H1 (cell line): Measurements from ENCODE around the gene NLRP1. TPM values are rescaled to one million over a fixed set of nuclear protein-coding genes. Genes with fewer than 3 reads are reported as not detected.

Experiments used
- CTCF ChIA-PET: fragments of 300-600 bp; sonication (Branson Sonifier 250); formaldehyde crosslinking; loops from one replicate; lab custom pipeline; 2021; ENCODE audit not compliant: partially characterized antibody; lab: Charles Lee
- POLR2A ChIA-PET: fragments of 300-600 bp; sonication (Branson Sonifier 250); formaldehyde crosslinking; loops from one replicate; lab custom pipeline; 2021; ENCODE audit warnings: inconsistent platforms; ENCODE audit not compliant: partially characterized antibody; lab: Charles Lee
- DNase-seq, 2 experiments: peaks; one replicate each; pipeline versions ENCODE4 v3.0.0 to v3.0.0-alpha.2; 2010 to 2022; ENCODE audit warnings: low spot score in 2 of 2, low read depth in 1 of 2, mixed read lengths in 1 of 2
- FAIRE-seq: peaks from 2 replicates; lab custom pipeline; 2011; peaks lifted over from hg19 to GRCh38; lab: Jason Lieb, UNC
- H2AFZ ChIP-seq: 2 replicates; pipeline ENCODE4 v1.8.1; 2012; ENCODE audit warnings: low read length, inconsistent platforms
- H2AK5ac ChIP-seq: 2 replicates; pipeline ENCODE4 v1.6.1; 2013; ENCODE audit warnings: low read depth, low read length
- H2BK120ac ChIP-seq: replicated peaks from 2 replicates; pipeline ENCODE3; 2013; ENCODE audit warnings: low read depth, low read length, inconsistent platforms
- H2BK12ac ChIP-seq: 2 replicates; pipeline ENCODE4 v1.6.1; 2013; ENCODE audit warnings: low read depth, low read length
- H2BK15ac ChIP-seq: 2 replicates; pipeline ENCODE4 v1.6.1; 2013; ENCODE audit warnings: low read length
- H2BK20ac ChIP-seq: 2 replicates; pipeline ENCODE4 v1.6.1; 2013; ENCODE audit warnings: low read length
- H2BK5ac ChIP-seq: 2 replicates; pipeline ENCODE4 v1.6.1; 2013; ENCODE audit warnings: low read depth, low read length
- H3K14ac ChIP-seq: 2 replicates; pipeline ENCODE4 v1.6.1; 2013; ENCODE audit warnings: inconsistent platforms; ENCODE audit not compliant: insufficient read length
- H3K18ac ChIP-seq: 2 replicates; pipeline ENCODE4 v1.6.1; 2013; ENCODE audit warnings: low read length; ENCODE audit errors: extremely low read depth
- H3K23ac ChIP-seq: 2 replicates; pipeline ENCODE4 v1.6.1; 2013; ENCODE audit warnings: inconsistent platforms; ENCODE audit not compliant: insufficient read length
- H3K23me2 ChIP-seq: 2 replicates; pipeline ENCODE4 v1.6.1; 2013; ENCODE audit warnings: low read depth, low read length
- H3K27ac ChIP-seq: 2 replicates; pipeline ENCODE4 v1.6.1; 2011; ENCODE audit warnings: low read depth, low read length, inconsistent platforms
- H3K27me3 ChIP-seq, 4 experiments: replicated peaks in 1 of 4; 1 replicate in 1 of 4; 2 replicates in 3 of 4; pipeline versions ENCODE4 v1.6.1 to v1.8.1; 2011 to 2013; ENCODE audit warnings: low read length in 3 of 4, mild to moderate bottlenecking in 3 of 4, inconsistent platforms in 2 of 4, mixed read lengths in 2 of 4, moderate library complexity in 1 of 4; ENCODE audit not compliant: control insufficient read depth in 3 of 4, insufficient read depth in 3 of 4; ENCODE audit errors: extremely low read depth in 1 of 4
- H3K36me3 ChIP-seq, 4 experiments: 2 replicates each; pipeline versions ENCODE4 v1.6.1 to v1.8.1; 2011 to 2013; ENCODE audit warnings: mild to moderate bottlenecking in 4 of 4, low read length in 3 of 4, moderate library complexity in 2 of 4, control low read depth in 1 of 4, inconsistent platforms in 1 of 4; ENCODE audit not compliant: insufficient read depth in 4 of 4, control insufficient read depth in 2 of 4
- H3K4ac ChIP-seq: replicated peaks from 2 replicates; pipeline ENCODE3; 2013; ENCODE audit warnings: low read length, low read depth, mixed read lengths, inconsistent platforms; ENCODE audit not compliant: insufficient read length
- H3K4me1 ChIP-seq, 4 experiments: replicated peaks in 1 of 4; 1 replicate in 1 of 4; 2 replicates in 3 of 4; pipeline versions ENCODE4 v1.6.1 to v1.8.1; 2011 to 2013; ENCODE audit warnings: low read length in 3 of 4, inconsistent platforms in 2 of 4, mixed read lengths in 1 of 4; ENCODE audit not compliant: insufficient read depth in 4 of 4, control insufficient read depth in 3 of 4
- H3K4me2 ChIP-seq, 2 experiments: 2 replicates each; pipeline versions ENCODE4 v1.6.1 to v1.8.1; 2011 to 2013; ENCODE audit warnings: low read depth in 2 of 2, low read length in 2 of 2, control low read depth in 1 of 2, inconsistent platforms in 1 of 2, mild to moderate bottlenecking in 1 of 2; ENCODE audit not compliant: insufficient read depth in 1 of 2
- H3K4me3 ChIP-seq, 4 experiments: fragments of 200-600, 300-600 bp in 1 of 4; sonication (generic), shearing (Covaris generic), sonication (Bioruptor Twin) in 1 of 4; 2 replicates each; pipeline versions ENCODE4 v1.5.1 to v1.8.1; 2011 to 2016; ENCODE audit warnings: low read length in 4 of 4, low read depth in 3 of 4, control low read depth in 2 of 4, inconsistent platforms in 2 of 4, mild to moderate bottlenecking in 2 of 4, mixed read lengths in 1 of 4, moderate library complexity in 1 of 4; ENCODE audit not compliant: insufficient read depth in 2 of 4; ENCODE audit errors: extremely low read depth in 1 of 4
- H3K56ac ChIP-seq: replicated peaks from 2 replicates; pipeline ENCODE3; 2013; ENCODE audit warnings: low read depth, mild to moderate bottlenecking, mixed read lengths, low read length, inconsistent platforms; ENCODE audit not compliant: insufficient read length
- H3K79me1 ChIP-seq: 2 replicates; pipeline ENCODE4 v1.6.1; 2013; ENCODE audit warnings: low read depth, low read length, control low read depth
- H3K79me2 ChIP-seq, 2 experiments: 2 replicates each; pipeline versions ENCODE4 v1.6.1 to v1.8.1; 2012 to 2013; ENCODE audit warnings: low read length in 2 of 2, mild to moderate bottlenecking in 2 of 2, inconsistent platforms in 1 of 2; ENCODE audit not compliant: insufficient read depth in 2 of 2, control insufficient read depth in 1 of 2
- H3K9ac ChIP-seq, 4 experiments: replicated peaks in 1 of 4; 1 replicate in 1 of 4; 2 replicates in 3 of 4; pipeline versions ENCODE4 v1.6.1 to v1.8.1; 2011 to 2013; ENCODE audit warnings: low read depth in 3 of 4, low read length in 3 of 4, control low read depth in 2 of 4, mild to moderate bottlenecking in 2 of 4, moderate library complexity in 2 of 4, inconsistent platforms in 1 of 4; ENCODE audit errors: extremely low read depth in 1 of 4
- H3K9me3 ChIP-seq, 2 experiments: 2 replicates each; pipeline versions ENCODE4 v1.6.1 to v1.8.1; 2012 to 2013; ENCODE audit warnings: mild to moderate bottlenecking in 2 of 2, moderate library complexity in 2 of 2, control low read depth in 1 of 2, inconsistent platforms in 1 of 2, low read depth in 1 of 2, low read length in 1 of 2, mixed read lengths in 1 of 2; ENCODE audit not compliant: insufficient read depth in 2 of 2
- H4K20me1 ChIP-seq, 2 experiments: replicated peaks in 1 of 2; 2 replicates each; pipeline versions ENCODE3 to v1.8.1; 2011 to 2013; ENCODE audit warnings: inconsistent platforms in 2 of 2, low read length in 2 of 2, mild to moderate bottlenecking in 1 of 2; ENCODE audit not compliant: insufficient read depth in 2 of 2, control insufficient read depth in 1 of 2
- H4K5ac ChIP-seq: 2 replicates; pipeline ENCODE4 v1.6.1; 2013; ENCODE audit warnings: low read length, low read depth, mixed read lengths, inconsistent platforms; ENCODE audit not compliant: insufficient read length
- H4K8ac ChIP-seq: 2 replicates; pipeline ENCODE4 v1.8.0; 2013; ENCODE audit warnings: mild to moderate bottlenecking, moderate library complexity, low read length, inconsistent platforms; ENCODE audit not compliant: insufficient read depth; ENCODE audit errors: extremely low read depth
- H4K91ac ChIP-seq: replicated peaks from 2 replicates; pipeline ENCODE3; 2013; ENCODE audit warnings: low read length, mixed read lengths, inconsistent platforms; ENCODE audit not compliant: insufficient read length
- ASH2L ChIP-seq: fragments of 200-600, 300-600 bp; sonication (generic); IDR thresholded peaks from one replicate; pipeline ENCODE4 v1.7.1; 2017; ENCODE audit warnings: low read length
- CEBPB ChIP-seq: IDR thresholded peaks from 2 replicates; pipeline ENCODE4 v1.6.1; 2012; ENCODE audit warnings: low read depth, low read length
- CREB1 ChIP-seq: IDR thresholded peaks from 2 replicates; pipeline ENCODE4 v1.6.1; 2012; ENCODE audit warnings: inconsistent platforms
- CTBP2 ChIP-seq: IDR thresholded peaks from 2 replicates; pipeline ENCODE4 v1.7.0; 2011; ENCODE audit warnings: borderline replicate concordance, mild to moderate bottlenecking, moderate library complexity, mixed read lengths, low read length; ENCODE audit not compliant: insufficient read depth, insufficient read length
- GTF2F1 ChIP-seq: IDR thresholded peaks from 2 replicates; pipeline ENCODE4 v1.6.1; 2012; ENCODE audit warnings: low read depth, low read length, improper control_type of control experiment, borderline replicate concordance
- JUN ChIP-seq: IDR thresholded peaks from 2 replicates; pipeline ENCODE4 v1.6.1; 2011; ENCODE audit warnings: low read depth, mild to moderate bottlenecking, improper control_type of control experiment, low read length
- KDM1A ChIP-seq: fragments of 200-600, 300-600 bp; sonication (generic); IDR thresholded peaks from 2 replicates; pipeline ENCODE4 v1.7.1; 2016; ENCODE audit warnings: mild to moderate bottlenecking, low read length, borderline replicate concordance
- PHF8 ChIP-seq: fragments of 200-600 bp; sonication (generic); conservative IDR thresholded peaks from 2 replicates; pipeline ENCODE4 v1.7.1; 2012; ENCODE audit warnings: low read depth, mild to moderate bottlenecking, inconsistent platforms, low read length, moderate library complexity
- RAD21 ChIP-seq, 2 experiments: IDR thresholded peaks in 1 of 2; conservative IDR thresholded peaks in 1 of 2; 2 replicates each; pipeline ENCODE4 v1.6.1; 2011; ENCODE audit warnings: low read depth in 2 of 2, low read length in 2 of 2, improper control_type of control experiment in 1 of 2, inconsistent platforms in 1 of 2, mild to moderate bottlenecking in 1 of 2, moderate library complexity in 1 of 2
- SIX5 ChIP-seq: IDR thresholded peaks from 2 replicates; pipeline ENCODE4 v1.6.1; 2011; ENCODE audit warnings: mild to moderate bottlenecking, low read depth, low read length
- TBP ChIP-seq: IDR thresholded peaks from 2 replicates; pipeline ENCODE4 v1.6.1; 2011; ENCODE audit warnings: low read depth, low read length, improper control_type of control experiment
- TEAD4 ChIP-seq: IDR thresholded peaks from 2 replicates; pipeline ENCODE4 v1.6.1; 2012; ENCODE audit warnings: low read depth, low read length, inconsistent platforms, mixed read lengths
- ZNF274 ChIP-seq: IDR thresholded peaks from 2 replicates; pipeline ENCODE4 v1.7.0; 2012; ENCODE audit warnings: low read length, borderline replicate concordance; ENCODE audit errors: extremely low read depth
- WGBS, 2 experiments: shearing (Covaris generic) in 1 of 2; methylation state at CpG; one replicate each; pipeline versions ENCODE4 v1.1.6 to v1.1.7; 2013 to 2015; ENCODE audit warnings: low lambda C conversion rate in 2 of 2, mixed read lengths in 2 of 2, inconsistent platforms in 1 of 2, low coverage in 1 of 2, missing lambda C conversion rate in 1 of 2; ENCODE audit not compliant: insufficient replicate concordance in 2 of 2, insufficient coverage in 1 of 2, insufficient read length in 1 of 2; ENCODE audit errors: extremely low coverage in 1 of 2, missing lambda C conversion rate in 1 of 2; 5-methylcytosine and 5-hydroxymethylcytosine counted together
- polyA plus RNA-seq, 7 experiments: library from polyadenylated mRNA; depleted of rRNA in 3 of 7; stranded (reverse) in 5 of 7; unstranded in 2 of 7; fragments of >200 nt in 5 of 7; fragments of 200-250 nt in 2 of 7; gene quantifications; 1 replicate in 5 of 7; 2 replicates in 1 of 7; 4 replicates in 1 of 7; pipeline versions ENCODE4 v1.2.1 to v1.2.3, GENCODE V29; 2011 to 2013; ENCODE audit warnings: missing spikeins in 2 of 7, mixed read lengths in 2 of 7
- total RNA-seq: library from RNA; stranded (reverse); fragmentation: NEBNext Ultra II Directional; extraction: Animal tissue kit (Norgen Biotek cat#: 25700); gene quantifications from 2 replicates; pipeline ENCODE4 v1.2.1, GENCODE V29; 2021
- TF ChIP-seq, protein P1 (sequence below): IDR thresholded peaks from 2 replicates; pipeline ENCODE4 v1.6.1; 2011; ENCODE audit warnings: low read length, improper control_type of control experiment

NLRP1 gene
- total and polyA plus RNA-seq, 2 of the 8 experiments (the other 6 are each of a cell fraction or from before 2014, with no cell fraction given): 8.6 to 10.4 TPM

DNA sequence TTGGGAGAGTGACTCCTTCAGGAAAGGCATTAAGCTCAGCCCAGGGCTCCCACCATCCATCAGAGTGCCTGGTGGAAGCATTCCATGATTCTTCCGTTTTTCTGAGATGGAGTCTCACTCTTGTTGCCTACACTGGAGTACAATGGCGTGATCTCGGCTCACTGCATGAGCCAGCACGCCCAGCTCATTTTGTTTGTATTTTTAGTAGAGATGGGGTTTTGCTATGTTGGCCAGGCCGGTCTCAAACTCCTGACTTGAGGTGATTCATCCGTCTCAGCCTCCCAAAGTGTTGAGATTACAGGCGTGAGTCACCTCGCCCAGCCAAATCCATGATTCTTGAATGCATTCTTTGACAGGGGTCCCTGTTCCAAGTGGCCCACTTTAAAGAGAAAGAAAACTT is 74.8 kb downstream of the NLRP1 start:
- Histone ChIP-seq H2BK20ac (no peak overlapping the region), H3K56ac (no peak overlapping the region), H2AK5ac (no peak overlapping the region), H2BK12ac (no peak overlapping the region), H3K4ac (no peak overlapping the region), H3K9ac (no peak overlapping the region; a peak in 1 of 7 replicates), H3K18ac (no peak overlapping the region), H3K79me2 (no peaks in the 10 kb centered on the region), H2BK120ac (no peak overlapping the region), H2BK15ac (no peak overlapping the region), H3K27ac (no peak overlapping the region), H3K14ac (no peak overlapping the region)
- CTCF ChIA-PET: no interaction called here
- 81% methylated on average over 8 of the region's 8 CpGs; no CpG with 5 or more reads in 1 of the 2 experiments for WGBS, 2 experiments
- TF ChIP-seq ASH2L (no peak), KDM1A (no peak), CTBP2 (no peak), JUN (no peak), ZNF274 (no peak), CREB1 (no peak), PHF8 (no peak), GTF2F1 (no peak), TBP (no peak), RAD21 (IDR thresholded peaks at IDR 0.05 in 1 of 2, conservative IDR thresholded peaks at IDR 0.05 in 1 of 2; ENCODE audit: low read depth in 2 of 2, low read length in 2 of 2) (no peak), CEBPB (no peak), SIX5 (no peak), TEAD4 (no peak)
- TF ChIP-seq, protein P1, sequence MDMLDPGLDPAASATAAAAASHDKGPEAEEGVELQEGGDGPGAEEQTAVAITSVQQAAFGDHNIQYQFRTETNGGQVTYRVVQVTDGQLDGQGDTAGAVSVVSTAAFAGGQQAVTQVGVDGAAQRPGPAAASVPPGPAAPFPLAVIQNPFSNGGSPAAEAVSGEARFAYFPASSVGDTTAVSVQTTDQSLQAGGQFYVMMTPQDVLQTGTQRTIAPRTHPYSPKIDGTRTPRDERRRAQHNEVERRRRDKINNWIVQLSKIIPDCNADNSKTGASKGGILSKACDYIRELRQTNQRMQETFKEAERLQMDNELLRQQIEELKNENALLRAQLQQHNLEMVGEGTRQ: no peak
- TF ChIP-seq, all 59 proteins: peak for 0
- H3K4me1 ChIP-seq: peaks cover 0 to 3% (median 0%) of the 10 kb centered on the region in 4 experiments; a peak in 1 of 7 replicates
- no peak overlapping the region for H3K23ac ChIP-seq
- no peak overlapping the region for H4K8ac ChIP-seq
- no peaks in the 10 kb centered on the region for H3K36me3 ChIP-seq
- no peaks in the 10 kb centered on the region for H3K79me1 ChIP-seq
- no peaks in the 10 kb centered on the region for H4K20me1 ChIP-seq
- no peak overlapping the region for H4K5ac ChIP-seq
- DNase-seq (no peak), FAIRE-seq (no peak)
- no peaks in the 10 kb centered on the region; a peak in 1 of 7 replicates for H3K27me3 ChIP-seq
- no peaks in the 10 kb centered on the region for H3K9me3 ChIP-seq
- H2AFZ ChIP-seq: no peak overlapping the region
- no peaks in the 10 kb centered on the region for H3K23me2 ChIP-seq
- H3K4me3 ChIP-seq: no peak overlapping the region
- no peak overlapping the region for H2BK5ac ChIP-seq
- H4K91ac ChIP-seq: no peak overlapping the region
- POLR2A ChIA-PET: interaction anchor here (0.9 kb wide), 1 partner anchor 8 kb away, joined by 3 read pairs; a partner anchor contains a TSS
- no peak overlapping the region for H3K4me2 ChIP-seq
